Body of pancreas (tissue), 4 donors: ENCODE data around the gene IL10. TPM values are rescaled to one million over a fixed set of nuclear protein-coding genes. Genes with fewer than 3 reads are reported as not detected.

Experiments
- ATAC-seq: fragments of 150-250 bp; one replicate; pipeline ENCODE4 v1.9.1; 2016
- DNase-seq, 4 donors: peaks; one replicate each; pipeline ENCODE4 v3.0.0-alpha.2; 2019
- H3K27ac ChIP-seq, 4 donors: fragments of 200-600 bp; sonication (generic); 1 replicate in 3 of 4; 2 replicates in 1 of 4; pipeline versions ENCODE4 v1.5.1 to v1.6.1; 2016 to 2019; ENCODE audit warnings: mild to moderate bottlenecking in 1 of 4, mixed read lengths in 1 of 4, moderate library complexity in 1 of 4
- H3K27me3 ChIP-seq, 2 donors: fragments of 200-600 bp; sonication (generic); one replicate each; pipeline ENCODE4 v1.6.0; 2016; ENCODE audit warnings: mild to moderate bottlenecking in 1 of 2
- H3K36me3 ChIP-seq, 2 donors: fragments of 200-600 bp; sonication (generic); replicated peaks in 1 of 2; 2 replicates each; pipeline ENCODE4 v1.5.1; 2016; ENCODE audit warnings: low read depth in 2 of 2; ENCODE audit not compliant: insufficient read depth in 1 of 2
- H3K4me1 ChIP-seq: fragments of 200-600 bp; sonication (generic); one replicate; pipeline ENCODE4 v1.6.0; 2016
- H3K4me3 ChIP-seq, 2 donors: fragments of 200-600 bp; sonication (generic); 1 replicate in 1 of 2; 2 replicates in 1 of 2; pipeline ENCODE4 v1.5.1; 2016 to 2019
- H3K9me3 ChIP-seq, 3 donors: fragments of 200-600 bp; sonication (generic); 1 replicate in 2 of 3; 2 replicates in 1 of 3; pipeline ENCODE4 v1.5.1; 2016
- POLR2A ChIP-seq, 3 donors: fragments of 450-650 bp; IDR thresholded peaks; one replicate each; pipeline ENCODE4 v1.6.1; 2016; ENCODE audit warnings: antibody characterized with exemption in 3 of 3, mild to moderate bottlenecking in 2 of 3
- WGBS, 2 donors: methylation state at CpG; one replicate each; pipeline ENCODE4 v1.1.5; 2017; 5-methylcytosine and 5-hydroxymethylcytosine counted together
- intact Hi-C: fragments of 100-400 bp; cut with DNase I; formaldehyde crosslinking; loops from one replicate; pipeline ENCODE4 v1.15.1; 2023
- total RNA-seq, 2 donors: library from RNA; depleted of rRNA; stranded (reverse); fragments of >200 nt; gene quantifications; one replicate each; pipeline ENCODE4 v1.1.0, GENCODE V29; 2016
- TF ChIP-seq, protein P1 (sequence below), 7 experiments: fragments of 450-650 bp in 4 of 7; fragments of 200-600 bp in 3 of 7; sonication (generic) in 3 of 7; IDR thresholded peaks; one replicate each; pipeline ENCODE4 v1.5.1; 2016 to 2019; ENCODE audit warnings: antibody characterized with exemption in 7 of 7

The IL10 gene
- total RNA-seq, 2 donors from 2014 or later, result 1.0 TPM; not detected in 1

DNA sequence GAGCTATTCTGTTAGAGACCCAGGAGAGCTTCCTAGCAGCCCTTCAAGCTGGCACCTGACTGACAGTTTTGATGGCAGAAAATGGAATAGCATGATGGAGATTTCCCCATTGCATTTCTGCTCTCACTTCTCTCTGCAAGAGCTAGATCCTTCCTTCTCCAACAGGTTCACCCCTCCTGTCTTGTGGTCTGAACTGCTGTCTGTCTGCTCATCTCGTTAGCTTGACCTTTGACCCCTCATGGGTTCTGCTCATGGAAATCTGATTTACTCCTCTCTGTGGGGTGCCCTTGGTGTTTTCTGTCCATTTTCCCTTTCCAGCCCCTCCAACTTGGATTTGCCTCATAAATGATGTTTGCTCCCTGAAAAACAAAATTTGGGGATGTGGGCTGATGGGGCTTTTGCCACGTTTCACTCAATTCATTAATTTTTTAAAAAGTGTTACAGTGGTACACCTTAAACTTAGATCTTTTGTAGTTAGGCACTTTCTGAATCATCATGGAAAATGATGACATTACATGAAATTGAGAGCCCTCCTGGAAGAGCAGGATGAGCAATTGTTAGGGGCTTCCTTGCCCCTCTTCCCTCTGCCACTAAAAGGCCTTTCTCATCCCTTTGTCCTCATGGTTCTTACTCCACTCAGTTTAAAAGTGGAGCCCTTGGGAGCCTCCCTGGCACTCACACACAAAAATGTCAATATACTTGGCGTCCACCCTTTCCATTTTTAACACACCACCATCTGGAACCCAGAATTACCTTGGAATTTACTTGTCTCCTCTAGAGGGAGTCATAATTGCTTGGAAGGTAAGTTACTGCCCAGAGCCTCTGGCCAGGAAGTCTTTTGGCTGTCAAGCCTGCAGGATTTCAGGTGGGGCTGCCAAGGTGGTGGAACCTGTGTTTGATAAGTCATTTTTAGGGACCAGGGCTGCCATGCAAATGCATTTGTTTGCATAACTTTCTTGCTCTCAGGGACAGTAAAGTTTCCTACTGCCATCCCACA, 33.6 kb downstream of the IL10 start:
- intact Hi-C loops, result no loop called here
- whole genome bisulfite sequencing, 2 donors, result 53 to 65% methylated on average over 3 of the region's 3 CpGs
- no peak overlapping the region for H3K4me3 ChIP-seq
- TF ChIP-seq, protein P1, sequence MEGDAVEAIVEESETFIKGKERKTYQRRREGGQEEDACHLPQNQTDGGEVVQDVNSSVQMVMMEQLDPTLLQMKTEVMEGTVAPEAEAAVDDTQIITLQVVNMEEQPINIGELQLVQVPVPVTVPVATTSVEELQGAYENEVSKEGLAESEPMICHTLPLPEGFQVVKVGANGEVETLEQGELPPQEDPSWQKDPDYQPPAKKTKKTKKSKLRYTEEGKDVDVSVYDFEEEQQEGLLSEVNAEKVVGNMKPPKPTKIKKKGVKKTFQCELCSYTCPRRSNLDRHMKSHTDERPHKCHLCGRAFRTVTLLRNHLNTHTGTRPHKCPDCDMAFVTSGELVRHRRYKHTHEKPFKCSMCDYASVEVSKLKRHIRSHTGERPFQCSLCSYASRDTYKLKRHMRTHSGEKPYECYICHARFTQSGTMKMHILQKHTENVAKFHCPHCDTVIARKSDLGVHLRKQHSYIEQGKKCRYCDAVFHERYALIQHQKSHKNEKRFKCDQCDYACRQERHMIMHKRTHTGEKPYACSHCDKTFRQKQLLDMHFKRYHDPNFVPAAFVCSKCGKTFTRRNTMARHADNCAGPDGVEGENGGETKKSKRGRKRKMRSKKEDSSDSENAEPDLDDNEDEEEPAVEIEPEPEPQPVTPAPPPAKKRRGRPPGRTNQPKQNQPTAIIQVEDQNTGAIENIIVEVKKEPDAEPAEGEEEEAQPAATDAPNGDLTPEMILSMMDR (IDR thresholded peaks at IDR 0.05), result peak in 5 of 7 experiments; percentile 24 to 59 (median 46)
- TF ChIP-seq POLR2A (IDR thresholded peaks at IDR 0.05), result no peak
- no peaks in the 10 kb centered on the region for H3K36me3 ChIP-seq
- ATAC-seq (no peak), DNase-seq (peak in 3 of 4 donors; percentile 40 to 61 (median 52))
- no peaks in the 10 kb centered on the region for H3K27me3 ChIP-seq
- peaks cover 24% of the 10 kb centered on the region for H3K4me1 ChIP-seq
- H3K27ac ChIP-seq, result no peak overlapping the region
- no peaks in the 10 kb centered on the region for H3K9me3 ChIP-seq

DNA sequence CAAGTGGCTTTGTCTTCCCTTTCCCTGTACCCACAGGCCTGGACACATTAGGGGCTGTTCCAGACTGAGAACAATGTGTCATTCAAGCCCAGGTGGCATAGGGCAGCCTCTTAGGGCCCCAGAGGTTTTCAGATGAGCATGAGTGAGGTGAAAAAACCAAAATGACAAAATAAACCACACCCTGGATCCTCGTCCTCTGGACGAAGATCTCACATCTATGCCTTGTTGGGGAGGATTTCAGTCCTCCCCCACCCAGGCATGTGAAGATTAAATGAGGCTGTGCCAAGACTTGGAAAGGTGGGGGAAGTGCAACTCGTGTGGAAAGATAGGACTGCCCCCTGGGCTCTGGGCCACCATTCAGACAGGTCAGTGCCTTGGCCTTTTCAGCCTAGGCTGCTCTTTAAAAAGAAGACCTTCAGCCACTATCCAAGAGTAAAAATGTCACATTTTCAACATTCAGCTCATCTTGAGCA, 34.5 kb downstream of the IL10 start:
- 36 to 39% methylated on average over 3 of the region's 3 CpGs for WGBS, 2 donors
- Histone ChIP-seq H3K36me3 (peaks cover 0 to 4% of the 10 kb centered on the region in 2 donors), H3K4me1 (peaks cover 24% of the 10 kb centered on the region), H3K27ac (peak overlapping the region in 1 of 4 donors; percentile 20), H3K27me3 (no peaks in the 10 kb centered on the region), H3K9me3 (no peaks in the 10 kb centered on the region), H3K4me3 (no peak overlapping the region)
- intact Hi-C loops, result no loop called here
- ATAC-seq (peak; percentile 9), DNase-seq (no peak)
- TF ChIP-seq POLR2A (IDR thresholded peaks at IDR 0.05), result no peak
- TF ChIP-seq, protein P1 (IDR thresholded peaks at IDR 0.05), result no peak

DNA sequence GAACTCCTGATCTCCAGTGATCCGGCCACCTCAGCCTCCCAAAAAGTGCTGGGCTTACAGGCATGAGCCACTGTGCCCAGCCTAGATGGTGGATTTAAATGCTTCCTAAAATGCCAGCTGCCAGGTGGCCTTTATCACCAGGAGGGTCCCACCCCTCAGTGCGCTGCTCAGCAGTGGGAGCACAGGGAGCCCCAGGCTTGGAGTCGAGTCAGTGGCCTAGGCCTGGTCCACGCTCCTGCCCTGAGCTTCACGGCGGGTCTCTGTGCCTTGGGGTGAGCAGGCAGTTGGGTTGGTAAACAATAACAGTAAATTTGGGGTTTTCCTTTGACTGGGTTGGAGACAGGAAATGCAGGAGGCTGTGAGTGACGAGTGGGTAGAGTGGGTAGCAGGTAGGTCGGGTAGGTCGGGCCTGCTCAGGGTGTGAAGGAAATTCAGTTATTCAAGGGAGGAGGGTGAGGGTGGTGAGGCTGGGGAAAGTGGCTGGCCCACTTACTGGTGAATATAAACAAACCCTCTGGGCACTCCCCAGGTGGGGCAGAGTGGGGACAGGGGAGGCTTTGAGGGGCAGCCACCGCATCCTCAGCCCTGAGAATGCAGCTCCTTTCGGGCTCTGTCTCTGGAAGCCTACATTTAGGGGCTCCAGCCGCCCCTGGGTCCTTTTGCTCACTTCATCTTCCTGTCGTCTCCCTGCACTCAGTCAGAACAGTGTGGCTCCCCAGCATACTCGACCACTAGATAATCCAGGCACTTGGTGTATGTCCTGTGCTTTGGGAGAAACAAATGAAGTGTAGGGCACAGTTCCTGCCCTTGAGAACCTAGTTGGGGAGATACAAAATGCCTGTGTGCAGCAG, 35.2 kb downstream of the IL10 start:
- peaks cover 24% of the 10 kb centered on the region for H3K4me1 ChIP-seq
- ATAC-seq, result no peak
- no peaks in the 10 kb centered on the region for H3K9me3 ChIP-seq
- WGBS, 2 donors, result 73 to 86% methylated on average over 14 of the region's 14 CpGs
- peaks cover 4 to 6% of the 10 kb centered on the region in 2 donors for H3K36me3 ChIP-seq
- H3K27ac ChIP-seq, result peak overlapping the region in 1 of 4 donors; percentile 20
- H3K4me3 ChIP-seq, result no peak overlapping the region
- intact Hi-C loops, result no loop called here
- DNase-seq, result no peak
- TF ChIP-seq POLR2A (IDR thresholded peaks at IDR 0.05), result no peak
- TF ChIP-seq, protein P1 (IDR thresholded peaks at IDR 0.05), result no peak
- H3K27me3 ChIP-seq, result no peaks in the 10 kb centered on the region

DNA sequence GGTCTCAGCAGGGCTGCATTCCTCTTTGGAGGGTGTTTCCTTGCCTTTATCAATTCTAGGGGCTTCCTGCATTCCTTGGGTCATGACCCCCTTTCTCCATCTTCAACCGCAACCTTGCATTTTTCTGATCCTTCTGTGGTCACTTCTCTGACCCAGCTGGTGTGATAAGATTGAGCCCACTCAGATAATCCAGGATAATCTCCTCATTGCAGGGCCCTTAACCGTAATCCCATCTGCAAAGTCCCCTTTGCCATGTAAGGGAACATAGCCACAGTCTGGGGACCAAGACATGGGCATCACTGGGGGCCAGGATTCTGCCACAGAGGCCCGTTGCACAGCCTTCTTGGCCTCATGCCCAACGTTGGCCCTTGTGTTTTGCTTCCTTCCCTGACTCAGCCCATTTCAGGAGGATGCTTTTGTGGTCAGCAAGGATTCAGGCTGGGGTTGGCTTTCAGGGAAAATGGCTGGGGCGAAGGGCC, 36.7 kb downstream of the IL10 start:
- ATAC-seq, result no peak
- Histone ChIP-seq H3K4me1 (peaks cover 24% of the 10 kb centered on the region), H3K4me3 (no peak overlapping the region), H3K9me3 (no peaks in the 10 kb centered on the region), H3K36me3 (peaks cover 6 to 17% of the 10 kb centered on the region in 2 donors), H3K27me3 (no peaks in the 10 kb centered on the region), H3K27ac (no peak overlapping the region)
- intact Hi-C loops, result no loop called here
- 52 to 70% methylated on average over 4 to 5 of the region's 5 CpGs for WGBS, 2 donors
- no peak for TF ChIP-seq POLR2A (IDR thresholded peaks at IDR 0.05)
- TF ChIP-seq, protein P1 (IDR thresholded peaks at IDR 0.05), result no peak
- no peak for DNase-seq
